Muscle layer of duodenum (tissue), 2 donors: ENCODE data around the gene UGT1A9.

ENCODE experiments used
- H3K27ac ChIP-seq: one replicate; pipeline ENCODE4 v1.7.0; 2013; ENCODE audit warnings: mild to moderate bottlenecking, low read length
- H3K27me3 ChIP-seq: one replicate; pipeline ENCODE4 v1.7.0; 2013; ENCODE audit warnings: low read depth, mild to moderate bottlenecking, control low read depth, low read length
- H3K36me3 ChIP-seq, 2 donors: one replicate each; pipeline ENCODE4 v1.7.0; 2013; ENCODE audit warnings: low read length in 2 of 2, control low read depth in 1 of 2, mild to moderate bottlenecking in 1 of 2; ENCODE audit not compliant: insufficient read depth in 2 of 2, control insufficient read depth in 1 of 2
- H3K4me1 ChIP-seq, 2 donors: one replicate each; pipeline ENCODE4 v1.7.0; 2013; ENCODE audit warnings: low read length in 2 of 2, mild to moderate bottlenecking in 2 of 2, control low read depth in 1 of 2, moderate library complexity in 1 of 2; ENCODE audit not compliant: insufficient read depth in 2 of 2, control insufficient read depth in 1 of 2
- H3K4me3 ChIP-seq, 2 donors: one replicate each; pipeline ENCODE4 v1.7.0; 2013; ENCODE audit warnings: low read length in 2 of 2, low read depth in 1 of 2, mild to moderate bottlenecking in 1 of 2
- H3K9me3 ChIP-seq, 2 donors: one replicate each; pipeline ENCODE4 v1.7.0; 2013; ENCODE audit warnings: low read length in 2 of 2, control low read depth in 1 of 2, mild to moderate bottlenecking in 1 of 2; ENCODE audit not compliant: control insufficient read depth in 1 of 2
- donor health status: healthy.

Gene UGT1A9

GRCh38 chr2:233766416-233766815 lies 94.7 kb downstream of the UGT1A9 start:
- no peak overlapping the region for H3K4me3 ChIP-seq
- H3K4me1 ChIP-seq: no peaks in the 10 kb centered on the region
- H3K9me3 ChIP-seq: no peaks in the 10 kb centered on the region
- H3K36me3 ChIP-seq: no peaks in the 10 kb centered on the region
- H3K27ac ChIP-seq: no peak overlapping the region
- no peaks in the 10 kb centered on the region for H3K27me3 ChIP-seq

DNA sequence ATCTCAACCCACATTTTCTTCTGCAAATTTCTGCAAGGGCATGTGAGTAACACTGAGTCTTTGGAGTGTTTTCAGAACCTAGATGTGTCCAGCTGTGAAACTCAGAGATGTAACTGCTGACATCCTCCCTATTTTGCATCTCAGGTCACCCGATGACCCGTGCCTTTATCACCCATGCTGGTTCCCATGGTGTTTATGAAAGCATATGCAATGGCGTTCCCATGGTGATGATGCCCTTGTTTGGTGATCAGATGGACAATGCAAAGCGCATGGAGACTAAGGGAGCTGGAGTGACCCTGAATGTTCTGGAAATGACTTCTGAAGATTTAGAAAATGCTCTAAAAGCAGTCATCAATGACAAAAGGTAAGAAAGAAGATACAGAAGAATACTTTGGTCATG lies 96.4 kb downstream of the UGT1A9 start:
- H3K4me1 ChIP-seq: no peaks in the 10 kb centered on the region
- H3K9me3 ChIP-seq: no peaks in the 10 kb centered on the region
- H3K27me3 ChIP-seq: no peaks in the 10 kb centered on the region
- H3K36me3 ChIP-seq: no peaks in the 10 kb centered on the region
- H3K4me3 ChIP-seq: no peak overlapping the region
- H3K27ac ChIP-seq: no peak overlapping the region

DNA sequence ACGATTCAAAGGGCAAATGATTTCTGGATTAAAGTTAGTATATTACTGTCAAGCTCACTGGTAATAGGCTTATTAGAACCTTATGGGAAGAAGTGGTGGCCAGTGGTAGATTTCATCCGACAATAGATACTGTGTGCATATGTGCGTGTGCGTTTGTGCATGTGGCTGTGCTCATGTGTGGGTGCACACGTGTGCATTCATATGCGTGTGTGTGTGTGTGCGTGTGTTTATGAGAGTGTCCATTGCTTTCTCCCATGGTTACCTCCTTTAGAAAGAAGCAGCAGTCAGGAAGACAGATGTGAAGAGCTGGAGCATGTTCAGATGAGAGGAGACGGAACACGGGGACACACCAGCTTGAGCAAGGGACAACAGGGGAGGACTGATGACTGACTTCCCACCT lies 97.6 kb downstream of the UGT1A9 start:
- no peaks in the 10 kb centered on the region for H3K27me3 ChIP-seq
- H3K27ac ChIP-seq: no peak overlapping the region
- H3K9me3 ChIP-seq: no peaks in the 10 kb centered on the region
- no peak overlapping the region for H3K4me3 ChIP-seq
- no peaks in the 10 kb centered on the region for H3K36me3 ChIP-seq
- no peaks in the 10 kb centered on the region for H3K4me1 ChIP-seq

DNA sequence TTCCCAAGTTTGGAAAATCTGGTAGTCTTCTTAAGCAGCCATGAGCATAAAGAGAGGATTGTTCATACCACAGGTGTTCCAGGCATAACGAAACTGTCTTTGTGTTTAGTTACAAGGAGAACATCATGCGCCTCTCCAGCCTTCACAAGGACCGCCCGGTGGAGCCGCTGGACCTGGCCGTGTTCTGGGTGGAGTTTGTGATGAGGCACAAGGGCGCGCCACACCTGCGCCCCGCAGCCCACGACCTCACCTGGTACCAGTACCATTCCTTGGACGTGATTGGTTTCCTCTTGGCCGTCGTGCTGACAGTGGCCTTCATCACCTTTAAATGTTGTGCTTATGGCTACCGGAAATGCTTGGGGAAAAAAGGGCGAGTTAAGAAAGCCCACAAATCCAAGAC lies 100.5 kb downstream of the UGT1A9 start:
- no peak overlapping the region for H3K4me3 ChIP-seq
- H3K9me3 ChIP-seq: peaks cover 0 to 5% of the 10 kb centered on the region in 2 donors
- H3K27me3 ChIP-seq: no peaks in the 10 kb centered on the region
- H3K4me1 ChIP-seq: no peaks in the 10 kb centered on the region
- no peak overlapping the region for H3K27ac ChIP-seq
- H3K36me3 ChIP-seq: no peaks in the 10 kb centered on the region

- no peak overlapping the region for H3K27ac ChIP-seq
- no peaks in the 10 kb centered on the region for H3K36me3 ChIP-seq
- H3K4me3 ChIP-seq: no peak overlapping the region
- H3K27me3 ChIP-seq: no peaks in the 10 kb centered on the region
- no peaks in the 10 kb centered on the region for H3K4me1 ChIP-seq
- H3K9me3 ChIP-seq: peaks cover 0 to 7% of the 10 kb centered on the region in 2 donors
These were observed 100.9 kb downstream of the UGT1A9 start for GRCh38 chr2:233772583-233772982.

GRCh38 chr2:233773854-233774253 lies 102.2 kb downstream of the UGT1A9 start:
- no peaks in the 10 kb centered on the region for H3K27me3 ChIP-seq
- no peak overlapping the region for H3K27ac ChIP-seq
- peaks cover 0 to 7% of the 10 kb centered on the region in 2 donors for H3K9me3 ChIP-seq

DNA sequence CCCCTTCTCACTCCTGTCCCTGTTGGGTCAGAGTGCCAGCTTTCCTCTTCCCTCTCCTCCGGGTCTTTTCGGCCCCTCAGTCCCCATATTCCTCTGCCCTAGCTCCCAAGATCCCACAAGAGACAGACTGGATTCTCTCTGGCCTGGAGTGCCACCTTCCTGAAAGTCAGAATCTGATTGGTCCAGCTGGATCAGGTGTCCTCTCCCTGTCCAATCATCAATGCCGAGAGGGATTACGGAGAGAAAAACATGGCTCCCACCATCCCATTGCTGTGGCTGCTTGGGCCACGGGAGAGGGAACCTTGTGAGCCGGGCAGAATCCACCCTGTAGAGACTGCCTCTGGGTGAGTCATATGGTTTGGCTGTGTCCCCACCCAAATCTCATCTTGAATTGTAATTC lies 103.7 kb downstream of the UGT1A9 start:
- Histone ChIP-seq H3K27me3 (no peaks in the 10 kb centered on the region), H3K27ac (no peak overlapping the region), H3K36me3 (no peaks in the 10 kb centered on the region), H3K9me3 (peaks cover 0 to 7% of the 10 kb centered on the region in 2 donors), H3K4me1 (no peaks in the 10 kb centered on the region), H3K4me3 (no peak overlapping the region)

More at GRCh38 chr2:233773854-233774253, 102.2 kb downstream of the UGT1A9 start:
- Histone ChIP-seq H3K4me1 (no peaks in the 10 kb centered on the region), H3K36me3 (no peaks in the 10 kb centered on the region), H3K4me3 (no peak overlapping the region)

GRCh38 chr2:233778030-233778429 lies 106.3 kb downstream of the UGT1A9 start, which contains the start of gene MROH2A:
Gene MROH2A (plus strand): TSS chr2:233778330. CDS start chr2:233779359, 1,029 bp downstream.
- Histone ChIP-seq H3K27ac (no peak within 1 kb of the TSS), H3K9me3 (peaks cover 0 to 7% of the 10 kb centered on the region in 2 donors), H3K27me3 (no peaks in the 10 kb centered on the region), H3K4me3 (no peak within 1 kb of the TSS), H3K4me1 (no peaks in the 10 kb centered on the region), H3K36me3 (no peaks in the 10 kb centered on the region)

- no peaks in the 10 kb centered on the region for H3K36me3 ChIP-seq
- no peak overlapping the region for H3K4me3 ChIP-seq
- no peak overlapping the region for H3K27ac ChIP-seq
- H3K4me1 ChIP-seq: no peaks in the 10 kb centered on the region
- H3K9me3 ChIP-seq: peaks cover 0 to 7% of the 10 kb centered on the region in 2 donors
- H3K27me3 ChIP-seq: no peaks in the 10 kb centered on the region
These were observed 108.0 kb downstream of the UGT1A9 start for GRCh38 chr2:233779722-233780121.

- no peaks in the 10 kb centered on the region for H3K27me3 ChIP-seq
- H3K36me3 ChIP-seq: no peaks in the 10 kb centered on the region
- H3K4me1 ChIP-seq: no peaks in the 10 kb centered on the region
- peaks cover 0 to 7% of the 10 kb centered on the region in 2 donors for H3K9me3 ChIP-seq
- H3K27ac ChIP-seq: no peak overlapping the region
- H3K4me3 ChIP-seq: no peak overlapping the region
These were observed 109.1 kb downstream of the UGT1A9 start for GRCh38 chr2:233780771-233781170.

DNA sequence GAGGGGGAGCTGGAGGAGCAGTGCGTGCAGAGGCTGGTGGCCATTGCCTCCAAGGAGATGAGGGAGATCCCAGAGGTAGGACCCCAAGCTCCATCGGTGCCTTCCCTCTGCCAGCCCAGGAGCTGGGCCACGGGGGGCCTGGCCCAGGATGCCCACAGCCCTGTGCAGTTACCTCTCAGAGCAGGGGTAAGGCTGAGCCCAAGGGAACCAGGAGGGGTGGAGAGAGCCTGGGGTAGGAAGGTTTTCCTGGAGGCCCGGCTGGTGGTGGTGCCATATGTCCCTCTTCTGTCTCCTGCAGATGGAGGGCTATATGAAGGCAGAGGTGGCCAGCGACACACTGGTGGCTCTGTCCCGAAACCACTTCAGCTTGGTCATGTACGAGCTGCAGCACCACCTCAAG lies 117.9 kb downstream of the UGT1A9 start:
- Histone ChIP-seq H3K9me3 (no peaks in the 10 kb centered on the region), H3K36me3 (no peaks in the 10 kb centered on the region), H3K4me1 (no peaks in the 10 kb centered on the region), H3K27ac (no peak overlapping the region), H3K27me3 (no peaks in the 10 kb centered on the region), H3K4me3 (no peak overlapping the region)

DNA sequence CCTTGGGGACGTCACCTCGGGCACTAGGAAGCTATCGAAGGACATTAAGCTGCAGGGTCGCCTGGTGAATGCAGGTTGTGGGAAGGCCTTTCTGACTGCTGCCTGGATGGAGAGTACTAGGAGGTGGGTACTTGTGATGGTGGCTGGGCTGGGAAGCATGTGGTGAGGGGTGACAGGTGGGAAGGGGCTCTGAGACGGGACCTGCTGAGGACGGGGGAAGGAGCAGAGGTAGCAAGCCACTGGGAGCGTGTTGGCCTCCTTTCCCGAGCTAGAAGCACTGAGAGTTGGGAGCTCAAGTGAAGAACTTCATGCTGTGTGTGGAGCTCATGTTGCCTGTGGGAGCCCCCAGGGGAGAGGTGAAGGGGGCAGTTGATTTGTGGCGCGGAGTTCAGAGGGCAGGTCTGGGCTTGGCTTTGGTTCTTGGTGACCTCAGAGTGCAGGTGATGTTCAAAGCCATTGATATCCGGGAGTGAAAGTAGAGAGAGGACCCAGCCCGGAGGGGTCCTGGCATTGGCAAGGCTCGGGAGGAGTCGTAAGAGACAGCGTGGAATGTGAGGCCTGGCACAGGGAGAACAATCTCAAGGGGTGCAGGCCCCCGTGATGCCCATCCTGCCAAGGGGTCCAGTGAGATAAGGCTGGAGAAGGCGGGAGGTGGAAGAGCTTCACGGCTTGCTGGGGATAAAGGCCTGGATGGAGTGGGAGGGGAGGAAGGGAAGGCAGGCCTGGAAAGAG lies 119.6 kb downstream of the UGT1A9 start:
- no peak overlapping the region for H3K27ac ChIP-seq
- no peaks in the 10 kb centered on the region for H3K9me3 ChIP-seq
- no peaks in the 10 kb centered on the region for H3K27me3 ChIP-seq
- H3K4me1 ChIP-seq: no peaks in the 10 kb centered on the region
- no peaks in the 10 kb centered on the region for H3K36me3 ChIP-seq
- H3K4me3 ChIP-seq: no peak overlapping the region
